ENCODE data around the gene SFTPB. TPM values are rescaled to one million over a fixed set of nuclear protein-coding genes. Genes with fewer than 3 reads are reported as not detected.
"Not testable (repeated sequence)": the region's sequence is repeated elsewhere in the genome, so short reads cannot be mapped to it uniquely, and the experiment has no call there.

Gene SFTPB
- total RNA-seq, 1 donor from 2014 or later = not detected

GRCh38 chr2:85623991-85624390 is 44.0 kb downstream of the SFTPB start:
- no peak for DNase-seq
- Histone ChIP-seq H3K36me3 (peaks cover 99% of the 10 kb centered on the region), H3K4me1 (peaks cover 22% of the 10 kb centered on the region), H3K4me3 (no peak overlapping the region), H3K9me3 (replicated peaks) (no peaks in the 10 kb centered on the region), H3K27me3 (ENCODE audit: low read depth) (no peaks in the 10 kb centered on the region), H3K27ac (replicated peaks) (peak overlapping the region; percentile 54)
- intact Hi-C loops (cut with micrococcal nuclease) = no loop called here
- no peak for TF ChIP-seq CTCF (IDR thresholded peaks at IDR 0.05; ENCODE audit: borderline replicate concordance)

- DNase-seq = no peak
- H3K9me3 ChIP-seq (replicated peaks) = no peaks in the 10 kb centered on the region
- no peak overlapping the region for H3K4me3 ChIP-seq
- H3K27me3 ChIP-seq (ENCODE audit: low read depth) = no peaks in the 10 kb centered on the region
- peaks cover 75% of the 10 kb centered on the region for H3K36me3 ChIP-seq
- no peak for TF ChIP-seq CTCF (IDR thresholded peaks at IDR 0.05; ENCODE audit: borderline replicate concordance)
- peaks cover 49% of the 10 kb centered on the region for H3K4me1 ChIP-seq
- no peak overlapping the region for H3K27ac ChIP-seq (replicated peaks)
- intact Hi-C loops (cut with micrococcal nuclease) = no loop called here
These were observed 46.7 kb downstream of the SFTPB start for GRCh38 chr2:85621338-85621737.

GRCh38 chr2:85619617-85620016 is 48.4 kb downstream of the SFTPB start:
- no peak for TF ChIP-seq CTCF (IDR thresholded peaks at IDR 0.05; ENCODE audit: borderline replicate concordance)
- DNase-seq = no peak
- intact Hi-C loops (cut with micrococcal nuclease) = no loop called here
- H3K4me1 ChIP-seq = peaks cover 54% of the 10 kb centered on the region
- H3K27ac ChIP-seq (replicated peaks) = no peak overlapping the region
- peaks cover 57% of the 10 kb centered on the region for H3K36me3 ChIP-seq
- no peaks in the 10 kb centered on the region for H3K27me3 ChIP-seq (ENCODE audit: low read depth)
- no peak overlapping the region for H3K4me3 ChIP-seq
- no peaks in the 10 kb centered on the region for H3K9me3 ChIP-seq (replicated peaks)

GRCh38 chr2:85617723-85618122 is 50.3 kb downstream of the SFTPB start:
- H3K36me3 ChIP-seq = peaks cover 39% of the 10 kb centered on the region
- peaks cover 43% of the 10 kb centered on the region for H3K4me1 ChIP-seq
- intact Hi-C loops (cut with micrococcal nuclease); DNase-seq; H3K27me3 ChIP-seq (ENCODE audit: low read depth); H3K27ac ChIP-seq (replicated peaks); H3K9me3 ChIP-seq (replicated peaks): not testable (repeated sequence)
- peak overlapping the region; percentile 99 for H3K4me3 ChIP-seq

- Histone ChIP-seq H3K27ac (replicated peaks) (peak overlapping the region; percentile 90), H3K27me3 (ENCODE audit: low read depth) (no peaks in the 10 kb centered on the region), H3K4me1 (peaks cover 64% of the 10 kb centered on the region), H3K4me3 (peak overlapping the region; percentile 99), H3K9me3 (replicated peaks) (no peaks in the 10 kb centered on the region), H3K36me3 (peaks cover 15% of the 10 kb centered on the region)
- TF ChIP-seq CTCF (IDR thresholded peaks at IDR 0.05; ENCODE audit: borderline replicate concordance) = no peak
- intact Hi-C loops (cut with micrococcal nuclease) = no loop called here
- DNase-seq = no peak
These were observed 52.6 kb downstream of the SFTPB start for GRCh38 chr2:85615413-85615728.

- peaks cover 10% of the 10 kb centered on the region for H3K36me3 ChIP-seq
- DNase-seq; intact Hi-C loops (cut with micrococcal nuclease); H3K4me3 ChIP-seq; H3K27me3 ChIP-seq (ENCODE audit: low read depth); H3K27ac ChIP-seq (replicated peaks); H3K9me3 ChIP-seq (replicated peaks): not testable (repeated sequence)
- peaks cover 70% of the 10 kb centered on the region for H3K4me1 ChIP-seq
These were observed 53.2 kb downstream of the SFTPB start for GRCh38 chr2:85614757-85615156.
